IPS DF 4.7 (cell line): ENCODE measurements around the gene CARS2.

Experiments used
- DNase-seq: peaks from one replicate; pipeline ENCODE4 v3.0.0-alpha.2; 2013; ENCODE audit warnings: low spot score; ENCODE audit errors: extremely low read depth

CARS2 gene

DNA sequence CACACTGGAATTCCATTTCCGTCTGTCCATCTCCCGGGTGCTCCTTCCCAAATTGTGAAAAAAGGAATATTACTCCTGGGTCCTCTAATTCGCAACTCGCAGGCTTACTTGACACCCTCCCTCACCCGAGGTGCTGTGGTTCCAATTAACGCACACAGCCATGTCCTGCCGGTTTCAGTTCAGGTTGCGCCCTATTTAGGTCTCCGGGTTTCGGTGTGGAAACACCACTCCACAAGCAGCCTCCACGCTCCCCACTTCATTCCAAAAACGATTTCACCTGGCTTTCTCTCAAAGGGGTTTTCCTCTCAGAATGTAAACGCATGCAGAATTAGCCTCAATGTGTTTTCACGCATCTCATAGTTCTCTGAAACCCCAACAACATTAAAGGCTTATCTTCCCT lies 52.6 kb downstream of the CARS2 start:
- no peak for DNase-seq

DNA sequence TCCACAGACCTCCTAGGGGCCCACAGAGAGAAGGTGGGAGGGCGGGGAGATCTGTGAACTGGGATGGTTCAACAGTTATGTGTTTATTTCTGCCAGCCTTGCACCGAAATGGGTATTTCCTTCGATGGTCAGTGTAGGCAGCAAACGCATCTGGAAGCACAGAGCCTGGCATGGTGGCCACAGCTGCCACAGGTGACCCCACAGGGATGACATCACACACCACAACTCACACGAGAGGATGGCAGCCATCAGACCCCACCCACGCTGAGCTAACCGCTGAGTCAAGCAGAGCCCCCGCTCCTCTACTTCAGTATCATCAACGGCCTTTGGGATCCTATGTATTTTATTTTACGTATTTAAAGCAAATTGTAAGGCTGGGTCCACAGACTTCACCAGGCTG lies 53.2 kb downstream of the CARS2 start:
- no peak for DNase-seq

GRCh38 chr13:110652231-110652730 lies 53.6 kb downstream of the CARS2 start:
- no peak for DNase-seq

DNA sequence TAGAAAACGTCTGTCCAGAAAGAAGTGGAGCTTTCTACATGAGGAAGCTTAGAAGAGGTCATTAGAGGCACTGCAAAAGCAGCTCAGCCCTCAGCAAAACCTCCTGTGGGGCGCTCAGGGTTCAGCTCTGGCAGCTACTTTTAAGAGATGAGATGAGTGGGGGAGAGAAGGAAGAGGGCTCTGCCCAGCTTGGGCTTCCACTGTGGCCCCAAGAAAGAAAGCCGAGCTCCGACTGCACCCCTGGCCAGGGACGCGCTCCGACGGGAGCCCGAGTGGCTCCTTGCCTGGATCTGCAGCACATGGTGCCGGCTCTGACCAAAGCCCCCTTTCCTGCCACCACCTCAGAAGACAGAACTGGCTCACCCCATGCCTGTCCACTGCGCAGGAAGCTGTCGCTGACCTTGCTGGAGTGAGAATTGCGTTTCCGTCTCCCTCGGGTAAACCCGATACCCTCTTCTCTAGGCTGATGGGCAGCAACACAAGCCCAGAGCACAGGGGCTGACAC lies 54.1 kb downstream of the CARS2 start:
- DNase-seq: no peak

GRCh38 chr13:110651271-110651670 lies 54.6 kb downstream of the CARS2 start:
- DNase-seq: no peak

GRCh38 chr13:110650436-110650835 lies 55.5 kb downstream of the CARS2 start:
- DNase-seq: no peak

DNA sequence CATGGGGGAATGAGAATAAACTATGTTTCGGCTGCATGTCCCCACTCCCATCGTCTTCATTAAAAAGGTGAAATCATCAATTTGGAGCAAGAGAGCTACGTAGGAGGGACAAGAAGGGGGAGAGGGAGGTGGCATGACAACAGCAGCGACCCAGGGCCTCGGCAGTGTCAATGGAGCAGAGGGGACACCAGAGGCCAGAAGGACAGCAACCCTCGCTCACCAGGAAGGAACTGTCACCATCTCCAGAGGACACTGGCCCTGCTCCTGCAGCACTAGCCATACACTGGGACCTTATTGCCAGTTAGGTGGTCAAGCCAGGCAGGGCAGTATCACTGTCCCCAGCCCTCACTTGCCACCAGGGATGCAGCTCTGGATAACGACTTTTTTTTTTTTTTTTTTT lies 56.4 kb downstream of the CARS2 start:
- no peak for DNase-seq

- DNase-seq: no peak
These were observed 57.0 kb downstream of the CARS2 start for GRCh38 chr13:110648848-110649421.

DNA sequence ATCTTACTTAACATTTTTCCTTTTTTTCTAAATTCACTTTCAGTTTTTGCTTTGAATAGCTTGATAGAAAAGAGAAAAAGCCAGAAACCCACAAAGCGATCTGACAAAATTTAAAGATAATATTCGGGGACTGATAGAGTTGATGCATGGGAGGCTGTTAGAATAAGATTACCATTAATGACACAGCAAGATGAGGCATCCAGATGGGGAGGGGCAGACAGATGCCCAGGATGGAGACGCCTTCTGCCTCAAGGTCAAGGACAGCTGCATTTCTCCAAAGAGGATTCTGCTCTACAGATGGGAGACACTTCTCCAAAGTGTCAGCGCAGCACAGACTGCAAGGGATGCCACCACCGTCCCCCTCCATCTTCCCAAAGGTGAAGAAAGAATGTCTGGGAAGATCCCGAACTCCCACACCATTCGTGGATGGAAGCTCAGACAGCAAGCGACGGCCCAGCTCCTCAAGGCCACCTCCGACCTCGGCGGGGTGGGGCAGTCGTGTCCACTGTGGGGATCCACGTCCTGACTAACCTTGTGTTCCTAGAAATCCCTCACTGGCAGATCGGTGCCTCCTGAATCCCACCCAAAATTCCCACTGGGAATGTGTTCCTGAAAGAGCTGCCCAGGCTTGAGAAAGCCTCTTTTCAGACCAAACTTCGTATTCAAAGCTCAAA lies 57.6 kb downstream of the CARS2 start:
- DNase-seq: no peak

DNA sequence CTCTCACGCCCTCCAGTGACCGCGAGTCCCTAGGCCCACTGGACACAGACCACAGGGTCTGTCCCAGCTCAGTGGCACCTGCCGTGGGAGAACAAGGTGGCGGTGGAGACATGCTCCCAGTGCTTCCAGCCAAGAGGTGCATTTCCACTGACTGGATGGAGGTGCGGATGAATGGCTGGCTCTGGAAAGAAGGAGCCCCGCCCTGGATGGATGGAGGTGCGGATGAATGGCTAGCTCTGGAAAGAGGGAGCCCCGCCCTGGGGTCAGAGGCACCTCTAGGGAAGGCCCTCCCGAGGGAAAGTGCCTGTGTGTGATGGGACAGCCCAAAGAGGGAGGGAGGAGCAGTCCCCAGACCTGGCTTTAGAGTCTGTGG lies 58.6 kb downstream of the CARS2 start:
- DNase-seq: no peak

DNA sequence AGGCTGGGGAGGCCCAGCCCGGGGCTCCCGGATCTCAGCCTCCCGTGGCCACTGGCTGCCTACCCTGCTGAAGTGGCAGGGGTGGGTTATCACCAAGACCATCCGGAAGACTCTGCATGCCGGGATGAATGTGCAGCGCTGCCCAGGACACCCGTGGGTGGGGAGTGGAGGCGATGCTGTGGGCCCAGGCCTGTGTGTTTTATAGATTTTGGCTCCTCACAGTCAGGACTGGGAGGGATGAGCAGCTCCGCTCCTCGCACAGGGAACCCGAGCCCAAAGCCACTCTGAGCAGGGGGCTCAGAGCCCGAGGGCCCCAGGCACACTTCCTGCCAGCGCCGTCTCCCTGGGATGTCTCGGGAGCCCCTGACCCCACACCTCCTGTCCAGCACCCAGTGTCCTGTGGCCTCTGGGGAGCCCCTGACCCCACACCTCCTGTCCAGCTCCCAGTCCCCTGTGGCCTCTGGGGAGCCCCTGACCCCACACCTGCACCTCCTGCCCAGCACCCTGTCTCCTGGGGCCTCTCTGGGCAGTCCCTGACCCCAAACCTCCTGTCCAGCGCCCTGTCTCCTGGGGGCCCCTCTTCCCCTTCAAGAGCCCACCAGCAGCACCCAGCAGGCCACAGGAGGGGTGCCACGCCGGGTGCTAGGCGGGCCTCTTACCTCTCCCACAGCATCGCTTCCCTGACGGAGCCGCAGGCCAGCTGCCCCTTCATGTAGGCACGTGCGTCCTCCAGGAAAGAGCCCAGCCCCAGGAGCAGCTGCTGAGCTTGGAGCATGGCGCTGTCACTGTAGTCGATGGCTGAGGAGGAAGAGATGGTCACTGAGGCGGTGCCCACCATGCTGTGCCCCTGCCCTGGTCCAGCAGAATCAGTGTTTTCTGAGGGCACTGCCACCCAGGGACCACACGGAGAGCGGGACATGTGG lies 59.2 kb downstream of the CARS2 start:
- DNase-seq: no peak

- DNase-seq: no peak
These were observed 60.2 kb downstream of the CARS2 start for GRCh38 chr13:110645750-110646149.

DNA sequence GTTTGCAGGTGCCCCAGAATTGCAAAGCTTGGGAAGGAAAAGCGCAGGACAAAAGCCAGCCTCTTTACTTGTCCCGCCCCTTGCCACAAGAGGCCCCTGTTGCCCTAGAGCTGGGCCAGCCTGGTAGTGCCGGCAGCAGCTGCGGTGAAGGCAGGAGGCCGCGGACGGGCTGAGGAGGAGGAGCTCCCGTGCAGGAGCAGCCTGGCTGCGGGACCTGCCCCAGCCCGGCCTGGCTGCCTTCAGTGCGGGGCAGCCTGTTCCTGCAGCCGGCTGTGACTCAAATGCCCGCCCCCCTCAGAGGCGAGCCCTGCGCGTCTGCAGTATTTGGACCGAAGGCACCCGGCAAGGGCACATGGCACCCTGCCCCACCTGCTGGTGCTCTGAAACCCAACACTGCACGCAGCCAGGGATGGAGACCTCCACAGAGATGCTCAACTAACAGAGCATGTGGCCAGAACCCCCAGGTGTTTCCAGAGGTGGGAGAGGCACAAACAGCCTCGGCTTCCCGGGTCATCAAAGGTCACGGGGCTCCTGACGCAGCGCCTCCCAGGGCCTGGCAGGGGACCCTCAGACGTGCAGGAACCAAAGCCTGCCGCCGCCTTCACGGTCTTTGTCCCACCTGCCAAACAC lies 60.9 kb downstream of the CARS2 start:
- peak; percentile 58 for DNase-seq

DNA sequence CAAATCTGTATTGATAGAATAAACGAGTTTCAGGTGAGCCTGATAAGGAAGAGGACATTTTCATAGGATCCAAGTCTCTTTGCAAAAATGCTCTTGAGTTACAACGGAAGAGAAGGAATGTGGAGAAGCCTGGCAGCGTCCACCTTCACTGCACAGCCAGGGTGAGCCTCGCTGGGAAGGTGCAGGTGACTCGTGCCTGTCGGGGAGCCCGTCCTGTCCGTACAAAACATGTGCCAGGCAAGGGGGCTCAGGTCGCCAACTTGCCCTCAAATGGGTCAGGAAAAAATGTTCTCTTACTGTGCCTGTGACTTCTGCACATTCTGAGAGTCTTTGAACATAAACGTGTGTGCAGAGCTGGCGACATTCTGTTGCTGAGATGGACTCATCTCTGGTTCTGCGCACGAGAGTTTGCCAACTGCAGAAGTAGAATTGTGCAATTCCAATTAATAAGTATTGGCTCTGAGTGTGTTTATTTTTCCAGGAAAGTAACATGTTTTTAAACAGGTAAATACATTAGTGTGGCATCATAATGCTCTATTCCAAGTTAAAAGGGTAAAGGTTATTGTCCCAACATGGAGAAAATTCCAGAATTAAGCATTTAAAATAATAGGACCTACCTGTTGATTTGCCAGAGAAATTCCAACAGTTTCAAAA lies 62.0 kb downstream of the CARS2 start:
- no peak for DNase-seq

DNA sequence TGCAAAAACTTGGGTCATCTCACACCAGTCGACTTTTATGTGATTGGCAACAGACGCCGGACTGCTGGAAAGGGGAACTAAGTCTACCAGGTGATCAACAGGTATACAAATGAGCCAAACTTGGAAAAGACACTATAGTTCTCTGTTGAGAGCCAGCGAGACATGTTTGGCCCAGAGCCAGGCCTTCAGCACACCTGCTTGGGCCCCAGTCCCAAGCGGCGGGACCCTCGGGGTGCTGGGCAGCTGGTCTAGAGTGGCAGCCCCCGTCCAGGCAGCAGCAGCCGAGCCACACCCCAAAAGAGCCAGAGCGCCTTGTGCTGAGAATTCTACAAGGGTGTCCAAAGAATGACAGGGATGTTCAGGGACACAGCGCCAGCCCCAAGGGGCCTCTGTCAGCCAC lies 62.6 kb downstream of the CARS2 start:
- DNase-seq: no peak

DNA sequence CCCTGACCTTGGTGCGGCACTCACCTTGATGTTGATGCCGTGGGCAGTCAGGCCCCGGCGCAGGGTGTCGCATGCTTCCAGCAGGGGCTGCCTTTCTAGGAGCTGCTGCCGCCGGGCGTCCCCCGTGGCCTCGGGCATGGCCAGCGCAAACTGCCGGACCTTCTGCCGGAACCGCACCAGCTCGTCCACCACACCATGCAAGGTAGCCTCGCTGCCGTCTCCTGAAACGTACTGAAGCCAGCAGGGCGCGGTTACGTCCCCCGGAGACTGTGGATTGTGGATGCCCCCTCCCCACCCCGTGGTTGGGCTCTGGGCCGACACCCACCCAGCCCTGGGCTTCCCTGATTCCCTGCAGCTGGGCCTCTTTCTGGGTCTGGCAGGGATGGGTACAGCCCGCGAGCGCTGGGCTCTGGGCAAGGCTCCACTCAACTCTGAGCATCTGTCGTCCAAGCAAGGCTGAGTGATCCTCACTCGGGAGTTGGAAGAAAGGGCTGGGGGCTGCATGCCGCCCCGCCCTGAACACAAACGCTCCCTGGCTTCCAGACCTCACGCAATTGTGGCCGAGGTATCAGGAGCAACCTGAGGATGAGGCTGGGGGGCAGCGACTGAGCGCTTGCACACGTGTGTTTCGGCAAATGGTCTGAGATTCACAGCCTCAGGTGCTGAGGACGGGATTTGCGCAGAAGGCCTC lies 63.5 kb downstream of the CARS2 start:
- no peak for DNase-seq

DNA sequence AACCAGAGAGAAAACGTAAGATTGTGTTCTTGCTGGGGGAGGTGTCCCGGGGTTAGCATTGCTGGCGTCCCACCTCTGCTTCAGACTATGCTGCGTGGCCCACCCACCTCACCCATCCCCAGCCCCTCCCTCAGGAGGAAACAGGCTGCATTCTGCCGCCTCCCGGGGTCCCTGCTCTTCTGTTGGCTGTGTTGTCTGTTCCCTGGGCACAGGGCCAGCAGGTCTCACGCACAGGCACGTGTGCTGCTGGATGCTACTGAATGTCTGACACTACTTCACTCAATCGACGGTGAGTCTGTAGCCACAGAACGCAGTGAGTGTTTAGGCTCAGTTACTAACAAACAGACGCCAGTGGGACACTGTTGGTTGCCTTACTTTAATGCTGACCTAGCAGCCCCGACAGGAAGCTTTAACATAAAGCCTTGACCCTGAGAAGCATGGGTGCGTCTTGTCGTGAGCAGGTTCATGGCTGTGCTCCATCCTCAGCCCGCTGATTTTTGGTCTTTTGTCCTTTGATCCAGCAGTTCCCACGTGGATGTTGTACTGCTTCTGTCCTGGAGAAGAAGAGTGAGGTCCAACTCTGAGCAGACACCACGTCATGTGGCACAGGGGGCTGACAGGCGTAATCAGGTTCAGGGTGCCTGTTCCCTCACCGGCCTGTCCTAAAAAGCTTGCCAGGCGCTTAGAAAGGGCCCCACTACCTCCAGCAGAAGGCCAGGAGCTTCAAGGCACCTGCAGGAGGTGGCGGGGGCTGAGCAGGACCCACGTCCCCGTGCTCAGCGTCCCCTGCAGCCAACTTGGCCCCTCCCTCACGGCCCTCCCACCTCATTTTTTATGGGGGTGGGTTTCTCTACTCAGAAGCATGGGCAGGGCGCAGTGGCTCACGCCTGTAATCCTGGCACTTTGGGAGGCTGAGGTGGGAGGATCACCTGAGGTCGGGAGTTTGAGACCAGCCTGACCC lies 64.6 kb downstream of the CARS2 start:
- DNase-seq: no peak

DNA sequence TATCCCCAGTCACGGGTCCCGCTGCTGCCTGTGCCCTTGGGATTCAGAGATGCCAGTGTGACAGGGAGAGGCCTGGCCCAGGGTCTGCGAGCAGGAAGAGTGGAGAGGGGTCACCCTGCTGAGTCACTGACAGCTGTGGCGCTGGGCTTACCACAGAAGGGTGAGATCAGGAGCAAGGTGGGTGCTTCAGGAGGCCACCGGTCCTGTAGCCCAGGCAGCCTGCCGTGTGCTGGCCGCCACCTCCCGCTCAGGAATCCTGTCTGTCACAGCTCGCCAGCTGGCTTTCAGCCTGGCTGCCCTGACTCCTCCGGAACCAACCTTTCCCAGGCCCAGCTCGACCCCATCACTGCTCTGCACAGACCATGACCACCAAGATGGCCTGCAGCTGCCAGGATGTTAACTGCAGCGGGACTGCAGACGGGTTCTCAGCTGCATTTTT lies 65.3 kb downstream of the CARS2 start:
- no peak for DNase-seq

- DNase-seq: no peak
These were observed 66.0 kb downstream of the CARS2 start for GRCh38 chr13:110639935-110640334.
